HEK293 (cell line): ENCODE results near the gene RAD50.

Experiments
- SCRT1 ChIP-seq: fragments of 450-650 bp; formaldehyde crosslinking; IDR thresholded peaks from 2 replicates; pipeline ENCODE4 v1.5.1; 2016; ENCODE audit warnings: missing biosample characterization, missing genetic modification characterization, borderline replicate concordance
- ZNF239 ChIP-seq: fragments of 450-650 bp; formaldehyde crosslinking; IDR thresholded peaks from 2 replicates; pipeline ENCODE4 v1.5.1; 2016; ENCODE audit warnings: missing biosample characterization, missing genetic modification characterization
- ZNF654 ChIP-seq: fragments of 450-650 bp; formaldehyde crosslinking; IDR thresholded peaks from 2 replicates; pipeline ENCODE4 v1.5.1; 2016; ENCODE audit warnings: low read depth, missing biosample characterization, missing genetic modification characterization
- TF ChIP-seq, protein P1 (sequence below): fragments of 450-650 bp; formaldehyde crosslinking; IDR thresholded peaks from 2 replicates; pipeline ENCODE4 v1.5.1; 2016; ENCODE audit warnings: missing biosample characterization, missing genetic modification characterization

GRCh38 chr5:132640613-132641012 lies 83.8 kb downstream of the RAD50 start:
- TF ChIP-seq, protein P1, sequence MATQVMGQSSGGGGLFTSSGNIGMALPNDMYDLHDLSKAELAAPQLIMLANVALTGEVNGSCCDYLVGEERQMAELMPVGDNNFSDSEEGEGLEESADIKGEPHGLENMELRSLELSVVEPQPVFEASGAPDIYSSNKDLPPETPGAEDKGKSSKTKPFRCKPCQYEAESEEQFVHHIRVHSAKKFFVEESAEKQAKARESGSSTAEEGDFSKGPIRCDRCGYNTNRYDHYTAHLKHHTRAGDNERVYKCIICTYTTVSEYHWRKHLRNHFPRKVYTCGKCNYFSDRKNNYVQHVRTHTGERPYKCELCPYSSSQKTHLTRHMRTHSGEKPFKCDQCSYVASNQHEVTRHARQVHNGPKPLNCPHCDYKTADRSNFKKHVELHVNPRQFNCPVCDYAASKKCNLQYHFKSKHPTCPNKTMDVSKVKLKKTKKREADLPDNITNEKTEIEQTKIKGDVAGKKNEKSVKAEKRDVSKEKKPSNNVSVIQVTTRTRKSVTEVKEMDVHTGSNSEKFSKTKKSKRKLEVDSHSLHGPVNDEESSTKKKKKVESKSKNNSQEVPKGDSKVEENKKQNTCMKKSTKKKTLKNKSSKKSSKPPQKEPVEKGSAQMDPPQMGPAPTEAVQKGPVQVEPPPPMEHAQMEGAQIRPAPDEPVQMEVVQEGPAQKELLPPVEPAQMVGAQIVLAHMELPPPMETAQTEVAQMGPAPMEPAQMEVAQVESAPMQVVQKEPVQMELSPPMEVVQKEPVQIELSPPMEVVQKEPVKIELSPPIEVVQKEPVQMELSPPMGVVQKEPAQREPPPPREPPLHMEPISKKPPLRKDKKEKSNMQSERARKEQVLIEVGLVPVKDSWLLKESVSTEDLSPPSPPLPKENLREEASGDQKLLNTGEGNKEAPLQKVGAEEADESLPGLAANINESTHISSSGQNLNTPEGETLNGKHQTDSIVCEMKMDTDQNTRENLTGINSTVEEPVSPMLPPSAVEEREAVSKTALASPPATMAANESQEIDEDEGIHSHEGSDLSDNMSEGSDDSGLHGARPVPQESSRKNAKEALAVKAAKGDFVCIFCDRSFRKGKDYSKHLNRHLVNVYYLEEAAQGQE (tag by site-specific recombination), result no peak
- no peak for TF ChIP-seq SCRT1
- no peak for TF ChIP-seq ZNF239 (tag by site-specific recombination)
- TF ChIP-seq ZNF654, result no peak
